ENCODE results near the gene MAGI2. TPM values are rescaled to one million over a fixed set of nuclear protein-coding genes. Genes with fewer than 3 reads are reported as not detected.

The MAGI2 gene
- total and polyA plus RNA-seq, 2 experiments from 2014 or later = 10.4 to 26.4 TPM

- TF ChIP-seq REST (IDR thresholded peaks at IDR 0.05; ENCODE audit: unreplicated experiment) = no peak
- no peak for TF ChIP-seq POLR2AphosphoS5 (IDR thresholded peaks at IDR 0.05; ENCODE audit: low read depth)
- no peak for TF ChIP-seq CTCF (conservative IDR thresholded peaks at IDR 0.05; ENCODE audit: low read depth in 2 of 2)
- TF ChIP-seq ZNF331 (CRISPR knock-in tag; IDR thresholded peaks at IDR 0.05; ENCODE audit: low read depth) = no peak
- no peak for TF ChIP-seq EZH2 (IDR thresholded peaks at IDR 0.05; ENCODE audit: low read depth, unreplicated experiment)
Observed at GRCh38 chr7:78367280-78367773, 1086.1 kb downstream of the MAGI2 start (continued).

GRCh38 chr7:78363866-78364265, 1089.6 kb downstream of the MAGI2 start:
- no peak overlapping the region for H3K27ac ChIP-seq (ENCODE audit: low read depth)
- ATAC-seq = no peak
- no peak overlapping the region for H3K27ac Mint-ChIP-seq
- no peak for TF ChIP-seq ZNF462 (CRISPR knock-in tag; IDR thresholded peaks at IDR 0.05)
- TF ChIP-seq ZNF114 (CRISPR knock-in tag; IDR thresholded peaks at IDR 0.05) = no peak
- TF ChIP-seq STAT1 (IDR thresholded peaks at IDR 0.05; ENCODE audit: unreplicated experiment) = no peak
- no peak for TF ChIP-seq EZH2 (IDR thresholded peaks at IDR 0.05; ENCODE audit: low read depth, unreplicated experiment)
- no peak for TF ChIP-seq REST (IDR thresholded peaks at IDR 0.05; ENCODE audit: unreplicated experiment)
- no peak for TF ChIP-seq ZNF331 (CRISPR knock-in tag; IDR thresholded peaks at IDR 0.05; ENCODE audit: low read depth)
- TF ChIP-seq EZH2phosphoT487 (IDR thresholded peaks at IDR 0.05; ENCODE audit: unreplicated experiment) = no peak

More at GRCh38 chr7:78363866-78364265, 1089.6 kb downstream of the MAGI2 start:
- H3K4me1 ChIP-seq (ENCODE audit: insufficient read depth) = no peaks in the 10 kb centered on the region
- no peak overlapping the region for H3K4me2 ChIP-seq
- H3K4me3 Mint-ChIP-seq = no peak overlapping the region
- H3K27me3 ChIP-seq (ENCODE audit: insufficient read depth) = no peaks in the 10 kb centered on the region
- no peaks in the 10 kb centered on the region for H3K79me2 ChIP-seq (replicated peaks; ENCODE audit: insufficient read depth)
- H3K36me3 ChIP-seq (ENCODE audit: insufficient read depth) = no peaks in the 10 kb centered on the region
- no peaks in the 10 kb centered on the region for H3K27me3 Mint-ChIP-seq (ENCODE audit: insufficient read depth, low read depth, poor library complexity)
- H3K9me2 ChIP-seq (ENCODE audit: insufficient read depth) = no peaks in the 10 kb centered on the region
- no peak for DNase-seq (ENCODE audit: low spot score)
- H2AFZ ChIP-seq = no peak overlapping the region
- no peaks in the 10 kb centered on the region for H3F3A ChIP-seq (replicated peaks; ENCODE audit: low read depth)
- no peaks in the 10 kb centered on the region for H3K9me3 Mint-ChIP-seq
- H4K20me1 ChIP-seq (replicated peaks; ENCODE audit: insufficient read depth) = no peaks in the 10 kb centered on the region
- no peaks in the 10 kb centered on the region for H3K4me1 Mint-ChIP-seq
- no peak overlapping the region for H3K4me3 ChIP-seq
- no peaks in the 10 kb centered on the region for H3K36me3 Mint-ChIP-seq (ENCODE audit: low read depth)
